GM12878 (cell line): Measurements from ENCODE around the gene RACK1. TPM values are rescaled to one million over a fixed set of nuclear protein-coding genes. Genes with fewer than 3 reads are reported as not detected.

Source experiments
- BCL11A ChIP-seq: IDR thresholded peaks from 2 replicates; pipeline ENCODE4 v1.6.1; 2011; ENCODE audit warnings: low read depth, low read length
- BHLHE40 ChIP-seq, 2 experiments: fragments of 450-650 bp in 1 of 2; IDR thresholded peaks; 2 replicates each; pipeline ENCODE4 v1.6.1; 2011 to 2017; ENCODE audit warnings: low read depth in 2 of 2, borderline replicate concordance in 1 of 2, improper control_type of control experiment in 1 of 2, low read length in 1 of 2, mild to moderate bottlenecking in 1 of 2
- IKZF2 ChIP-seq, 2 experiments: fragments of 450-650 bp; IDR thresholded peaks; 2 replicates each; pipeline ENCODE4 v1.6.1; 2017; ENCODE audit warnings: mild to moderate bottlenecking in 2 of 2, moderate library complexity in 2 of 2
- MXI1 ChIP-seq: fragments of 150-350 bp; IDR thresholded peaks from 2 replicates; pipeline ENCODE4 v1.6.1; 2011; ENCODE audit warnings: low read depth, mild to moderate bottlenecking, inconsistent platforms, low read length, improper control_type of control experiment
- NFYA ChIP-seq: IDR thresholded peaks from 2 replicates; pipeline ENCODE4 v1.6.1; 2011; ENCODE audit warnings: low read depth, mild to moderate bottlenecking, low read length, improper control_type of control experiment, borderline replicate concordance
- NFYB ChIP-seq: IDR thresholded peaks from 2 replicates; pipeline ENCODE4 v1.6.1; 2011; ENCODE audit warnings: low read depth, mild to moderate bottlenecking, low read length, improper control_type of control experiment, moderate library complexity; ENCODE audit not compliant: insufficient read depth
- NR2C2 ChIP-seq: IDR thresholded peaks from 2 replicates; pipeline ENCODE4 v1.6.1; 2011; ENCODE audit warnings: borderline replicate concordance, low read depth; ENCODE audit not compliant: control insufficient read depth, insufficient read length
- POLR2AphosphoS2 ChIP-seq: IDR thresholded peaks from 2 replicates; pipeline ENCODE4 v1.6.1; 2011; ENCODE audit warnings: low read depth, mild to moderate bottlenecking, low read length, improper control_type of control experiment, moderate library complexity
- RAD51 ChIP-seq: fragments of 450-650 bp; IDR thresholded peaks from 2 replicates; pipeline ENCODE4 v1.6.1; 2016; ENCODE audit warnings: moderate library complexity, mild to moderate bottlenecking, inconsistent platforms
- SMAD1 ChIP-seq: fragments of 450-650 bp; IDR thresholded peaks from 2 replicates; pipeline ENCODE4 v1.6.1; 2018; ENCODE audit warnings: mild to moderate bottlenecking, low read depth; ENCODE audit not compliant: partially characterized antibody
- SMARCA5 ChIP-seq: fragments of 450-650 bp; IDR thresholded peaks from 2 replicates; pipeline ENCODE4 v1.6.1; 2017; ENCODE audit warnings: mild to moderate bottlenecking
- SREBF1 ChIP-seq: IDR thresholded peaks from 2 replicates; pipeline ENCODE4 v1.6.1; 2012; ENCODE audit warnings: mild to moderate bottlenecking, low read length
- STAT3 ChIP-seq: IDR thresholded peaks from 2 replicates; pipeline ENCODE4 v1.6.1; 2011; ENCODE audit warnings: low read depth, low read length, improper control_type of control experiment
- TCF3 ChIP-seq: IDR thresholded peaks from 2 replicates; pipeline ENCODE4 v1.6.1; 2012; ENCODE audit warnings: low read depth, mild to moderate bottlenecking, low read length, borderline replicate concordance; ENCODE audit not compliant: insufficient read depth
- YBX1 ChIP-seq: fragments of 450-650 bp; IDR thresholded peaks from 2 replicates; pipeline ENCODE4 v1.6.1; 2016; ENCODE audit warnings: antibody characterized with exemption
- ZBED1 ChIP-seq: IDR thresholded peaks from 2 replicates; pipeline ENCODE4 v1.6.1; 2016; ENCODE audit warnings: borderline replicate concordance
- ZNF384 ChIP-seq: IDR thresholded peaks from 2 replicates; pipeline ENCODE4 v1.6.1; 2012; ENCODE audit warnings: low read depth, mild to moderate bottlenecking, low read length, improper control_type of control experiment, borderline replicate concordance
- ZNF622 ChIP-seq: fragments of 450-650 bp; IDR thresholded peaks from 2 replicates; pipeline ENCODE4 v1.6.1; 2017; ENCODE audit warnings: mild to moderate bottlenecking, inconsistent platforms
- polyA plus RNA-seq, 11 experiments: library from polyadenylated mRNA; depleted of rRNA in 4 of 11; unstranded in 6 of 11; stranded (reverse) in 5 of 11; fragments of >200 nt; fragmentation: Nextera tagmentation in 4 of 11; fragmentation: Illumina TruSeq in 1 of 11; extraction: Ambion mirVana in 4 of 11; extraction: Trizol in 1 of 11; gene quantifications; 1 replicate in 1 of 11; 2 replicates in 10 of 11; pipeline versions ENCODE4 v1.2.1 to v1.2.3, GENCODE V29; 2011 to 2016; ENCODE audit warnings: inconsistent platforms in 2 of 11, missing spikeins in 2 of 11, low read depth in 1 of 11
- total RNA-seq, 4 experiments: library from RNA; depleted of rRNA in 3 of 4; stranded (reverse); fragments of >200 nt in 3 of 4; fragmentation: Illumina TruSeq in 1 of 4; extraction: Trizol in 1 of 4; gene quantifications; 2 replicates each; pipeline versions ENCODE4 v1.2.1 to v1.2.3, GENCODE V29; 2013 to 2021
- TF ChIP-seq, protein P1 (sequence below): fragments of 450-650 bp; IDR thresholded peaks from 2 replicates; pipeline ENCODE4 v1.6.1; 2016; ENCODE audit warnings: mild to moderate bottlenecking, moderate library complexity, borderline replicate concordance
- TF ChIP-seq, protein P2 (sequence below): fragments of 450-650 bp; formaldehyde crosslinking; IDR thresholded peaks from 2 replicates; pipeline ENCODE4 v1.4.0; 2020; ENCODE audit warnings: mild to moderate bottlenecking, moderate library complexity
- TF ChIP-seq, protein P3 (sequence below): fragments of 150-350 bp; IDR thresholded peaks from 2 replicates; pipeline ENCODE4 v1.6.1; 2014; ENCODE audit warnings: mild to moderate bottlenecking, low read depth, low read length

RACK1 gene
- total and polyA plus RNA-seq, 10 of the 15 experiments (the other 5 are each of a cell fraction or from before 2014, with no cell fraction given), result 1,365 to 6,584 (median 4,167) TPM

DNA sequence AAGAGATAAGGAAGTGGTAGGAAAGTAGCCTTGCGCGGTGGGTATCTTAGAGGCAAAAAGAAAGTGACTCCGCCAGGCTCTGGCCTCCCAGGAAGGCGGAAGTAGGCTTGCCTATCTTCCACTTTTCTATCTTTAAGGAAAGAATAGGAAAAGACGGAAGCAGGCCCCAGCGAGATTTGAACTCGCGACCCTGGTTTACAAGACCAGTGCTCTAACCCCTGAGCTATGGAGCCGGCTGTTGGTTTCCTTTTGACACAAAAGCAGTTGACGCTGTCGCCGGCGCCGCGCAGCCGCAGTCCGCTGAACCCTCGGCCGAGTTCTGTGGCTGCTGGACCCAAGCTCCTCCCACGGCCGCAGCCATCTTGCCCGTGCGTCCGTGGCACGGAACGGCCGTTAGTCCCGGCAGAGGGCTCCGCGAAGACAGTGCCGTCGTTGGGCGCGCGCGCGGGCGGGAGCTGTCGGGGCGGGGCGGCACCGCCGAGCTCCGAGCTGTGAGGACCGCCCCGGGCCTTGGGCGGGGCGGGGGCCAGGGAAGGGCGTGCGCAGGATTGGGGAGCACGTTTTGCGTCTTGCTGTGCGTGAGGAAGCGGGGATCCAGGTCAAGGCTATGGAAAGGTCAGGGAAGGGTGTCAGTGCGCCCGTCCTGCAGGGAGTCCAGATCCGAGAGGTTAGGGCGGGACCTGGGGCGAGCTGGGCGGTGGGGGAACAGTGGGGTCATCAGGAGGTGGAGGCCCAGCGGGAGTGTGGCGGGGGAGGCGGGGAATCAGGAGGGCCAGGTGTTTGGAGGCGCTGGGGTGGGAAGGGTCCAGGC, 52.0 kb downstream of the RACK1 start (continued):
- TF ChIP-seq, protein P1, sequence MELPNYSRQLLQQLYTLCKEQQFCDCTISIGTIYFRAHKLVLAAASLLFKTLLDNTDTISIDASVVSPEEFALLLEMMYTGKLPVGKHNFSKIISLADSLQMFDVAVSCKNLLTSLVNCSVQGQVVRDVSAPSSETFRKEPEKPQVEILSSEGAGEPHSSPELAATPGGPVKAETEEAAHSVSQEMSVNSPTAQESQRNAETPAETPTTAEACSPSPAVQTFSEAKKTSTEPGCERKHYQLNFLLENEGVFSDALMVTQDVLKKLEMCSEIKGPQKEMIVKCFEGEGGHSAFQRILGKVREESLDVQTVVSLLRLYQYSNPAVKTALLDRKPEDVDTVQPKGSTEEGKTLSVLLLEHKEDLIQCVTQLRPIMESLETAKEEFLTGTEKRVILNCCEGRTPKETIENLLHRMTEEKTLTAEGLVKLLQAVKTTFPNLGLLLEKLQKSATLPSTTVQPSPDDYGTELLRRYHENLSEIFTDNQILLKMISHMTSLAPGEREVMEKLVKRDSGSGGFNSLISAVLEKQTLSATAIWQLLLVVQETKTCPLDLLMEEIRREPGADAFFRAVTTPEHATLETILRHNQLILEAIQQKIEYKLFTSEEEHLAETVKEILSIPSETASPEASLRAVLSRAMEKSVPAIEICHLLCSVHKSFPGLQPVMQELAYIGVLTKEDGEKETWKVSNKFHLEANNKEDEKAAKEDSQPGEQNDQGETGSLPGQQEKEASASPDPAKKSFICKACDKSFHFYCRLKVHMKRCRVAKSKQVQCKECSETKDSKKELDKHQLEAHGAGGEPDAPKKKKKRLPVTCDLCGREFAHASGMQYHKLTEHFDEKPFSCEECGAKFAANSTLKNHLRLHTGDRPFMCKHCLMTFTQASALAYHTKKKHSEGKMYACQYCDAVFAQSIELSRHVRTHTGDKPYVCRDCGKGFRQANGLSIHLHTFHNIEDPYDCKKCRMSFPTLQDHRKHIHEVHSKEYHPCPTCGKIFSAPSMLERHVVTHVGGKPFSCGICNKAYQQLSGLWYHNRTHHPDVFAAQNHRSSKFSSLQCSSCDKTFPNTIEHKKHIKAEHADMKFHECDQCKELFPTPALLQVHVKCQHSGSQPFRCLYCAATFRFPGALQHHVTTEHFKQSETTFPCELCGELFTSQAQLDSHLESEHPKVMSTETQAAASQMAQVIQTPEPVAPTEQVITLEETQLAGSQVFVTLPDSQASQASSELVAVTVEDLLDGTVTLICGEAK, result peak; percentile 84; the same call in 1 of the 2 replicates
- TF ChIP-seq BCL11A (no peak), TCF3 (peak; percentile 5; the same call in 1 of the 2 replicates), POLR2AphosphoS2 (peak; percentile 66; the same call in 1 of the 2 replicates), MXI1 (no peak; the same call in 1 of the 2 replicates), NFYA (no peak), SREBF1 (no peak; the same call in 1 of the 2 replicates), NR2C2 (no peak), ZNF384 (no peak), BHLHE40 (IDR thresholded peaks at IDR 0.05; ENCODE audit: borderline replicate concordance in 1 of 2, low read depth in 2 of 2, low read length in 1 of 2) (peak in 1 of 2 experiments; percentile 95; a peak in 2 of 4 replicates), STAT3 (no peak), SMAD1 (no peak), SMARCA5 (peak; percentile 91), RAD51 (no peak), NFYB (no peak), IKZF2 (IDR thresholded peaks at IDR 0.05) (peak; percentile 81), YBX1 (no peak), ZBED1 (no peak), ZNF622 (no peak)
- TF ChIP-seq, protein P2, sequence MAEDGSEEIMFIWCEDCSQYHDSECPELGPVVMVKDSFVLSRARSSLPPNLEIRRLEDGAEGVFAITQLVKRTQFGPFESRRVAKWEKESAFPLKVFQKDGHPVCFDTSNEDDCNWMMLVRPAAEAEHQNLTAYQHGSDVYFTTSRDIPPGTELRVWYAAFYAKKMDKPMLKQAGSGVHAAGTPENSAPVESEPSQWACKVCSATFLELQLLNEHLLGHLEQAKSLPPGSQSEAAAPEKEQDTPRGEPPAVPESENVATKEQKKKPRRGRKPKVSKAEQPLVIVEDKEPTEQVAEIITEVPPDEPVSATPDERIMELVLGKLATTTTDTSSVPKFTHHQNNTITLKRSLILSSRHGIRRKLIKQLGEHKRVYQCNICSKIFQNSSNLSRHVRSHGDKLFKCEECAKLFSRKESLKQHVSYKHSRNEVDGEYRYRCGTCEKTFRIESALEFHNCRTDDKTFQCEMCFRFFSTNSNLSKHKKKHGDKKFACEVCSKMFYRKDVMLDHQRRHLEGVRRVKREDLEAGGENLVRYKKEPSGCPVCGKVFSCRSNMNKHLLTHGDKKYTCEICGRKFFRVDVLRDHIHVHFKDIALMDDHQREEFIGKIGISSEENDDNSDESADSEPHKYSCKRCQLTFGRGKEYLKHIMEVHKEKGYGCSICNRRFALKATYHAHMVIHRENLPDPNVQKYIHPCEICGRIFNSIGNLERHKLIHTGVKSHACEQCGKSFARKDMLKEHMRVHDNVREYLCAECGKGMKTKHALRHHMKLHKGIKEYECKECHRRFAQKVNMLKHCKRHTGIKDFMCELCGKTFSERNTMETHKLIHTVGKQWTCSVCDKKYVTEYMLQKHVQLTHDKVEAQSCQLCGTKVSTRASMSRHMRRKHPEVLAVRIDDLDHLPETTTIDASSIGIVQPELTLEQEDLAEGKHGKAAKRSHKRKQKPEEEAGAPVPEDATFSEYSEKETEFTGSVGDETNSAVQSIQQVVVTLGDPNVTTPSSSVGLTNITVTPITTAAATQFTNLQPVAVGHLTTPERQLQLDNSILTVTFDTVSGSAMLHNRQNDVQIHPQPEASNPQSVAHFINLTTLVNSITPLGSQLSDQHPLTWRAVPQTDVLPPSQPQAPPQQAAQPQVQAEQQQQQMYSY (CRISPR knock-in tag), result no peak
- TF ChIP-seq, protein P3, sequence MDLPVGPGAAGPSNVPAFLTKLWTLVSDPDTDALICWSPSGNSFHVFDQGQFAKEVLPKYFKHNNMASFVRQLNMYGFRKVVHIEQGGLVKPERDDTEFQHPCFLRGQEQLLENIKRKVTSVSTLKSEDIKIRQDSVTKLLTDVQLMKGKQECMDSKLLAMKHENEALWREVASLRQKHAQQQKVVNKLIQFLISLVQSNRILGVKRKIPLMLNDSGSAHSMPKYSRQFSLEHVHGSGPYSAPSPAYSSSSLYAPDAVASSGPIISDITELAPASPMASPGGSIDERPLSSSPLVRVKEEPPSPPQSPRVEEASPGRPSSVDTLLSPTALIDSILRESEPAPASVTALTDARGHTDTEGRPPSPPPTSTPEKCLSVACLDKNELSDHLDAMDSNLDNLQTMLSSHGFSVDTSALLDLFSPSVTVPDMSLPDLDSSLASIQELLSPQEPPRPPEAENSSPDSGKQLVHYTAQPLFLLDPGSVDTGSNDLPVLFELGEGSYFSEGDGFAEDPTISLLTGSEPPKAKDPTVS, result no peak
